HG03565 (cell line): ENCODE data around the gene ARF6.
"Not testable (repeated sequence)": the region's sequence is repeated elsewhere in the genome, so short reads cannot be mapped to it uniquely, and the experiment has no call there.

ENCODE experiments used
- ATAC-seq: cut with Tn5 transposase; IDR thresholded peaks from one replicate; pipeline ENCODE4 v1.9.1; 2021; ENCODE audit warnings: mild to moderate bottlenecking, moderate library complexity; ENCODE audit not compliant: unreplicated experiment

ARF6 gene

GRCh38 chr14:49902679-49903246 is 9.9 kb downstream of the ARF6 start:
- ATAC-seq: not testable (repeated sequence)

DNA sequence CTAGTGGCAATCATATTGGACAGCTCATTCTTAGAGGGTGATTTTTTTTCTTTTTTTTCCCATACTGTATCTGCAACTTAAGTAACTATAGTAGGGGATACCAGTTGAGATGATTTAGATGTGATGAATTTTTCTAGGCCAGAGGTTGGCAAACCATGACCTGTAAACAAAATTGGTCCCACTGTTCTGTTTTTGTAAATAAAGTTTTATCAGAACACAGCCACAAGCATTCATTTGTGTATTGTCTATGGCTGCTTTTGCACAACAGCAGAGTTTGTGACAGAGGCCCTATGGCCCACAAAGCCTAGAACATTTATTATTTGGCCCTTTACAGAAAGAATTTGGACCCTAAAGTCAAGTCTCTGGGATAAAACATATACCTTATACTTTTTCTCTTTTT is 11.4 kb downstream of the ARF6 start:
- ATAC-seq: no peak

DNA sequence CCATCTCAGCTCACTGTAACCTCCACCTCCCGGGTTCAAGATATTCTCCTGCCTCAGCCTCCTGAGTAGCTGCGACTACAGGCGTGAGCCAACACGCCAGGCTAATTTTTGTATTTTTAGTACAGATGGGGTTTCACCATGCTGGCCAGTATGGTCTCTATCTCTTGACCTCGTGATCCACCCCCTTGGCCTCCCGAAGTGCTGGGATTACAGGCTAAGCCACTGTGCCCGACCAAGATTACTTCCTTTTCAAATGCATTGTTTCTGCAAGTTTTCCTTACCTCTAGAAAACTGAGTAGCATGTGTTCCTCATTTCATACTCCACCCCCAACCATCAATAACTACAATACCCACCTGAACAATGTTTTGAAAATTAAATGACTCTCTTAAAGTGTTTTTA is 13.1 kb downstream of the ARF6 start:
- no peak for ATAC-seq

- ATAC-seq: no peak
Observed at GRCh38 chr14:49907186-49907585, 14.3 kb downstream of the ARF6 start.

GRCh38 chr14:49908433-49908782 is 15.5 kb downstream of the ARF6 start:
- no peak for ATAC-seq

GRCh38 chr14:49909016-49909415 is 16.1 kb downstream of the ARF6 start:
- ATAC-seq: no peak

DNA sequence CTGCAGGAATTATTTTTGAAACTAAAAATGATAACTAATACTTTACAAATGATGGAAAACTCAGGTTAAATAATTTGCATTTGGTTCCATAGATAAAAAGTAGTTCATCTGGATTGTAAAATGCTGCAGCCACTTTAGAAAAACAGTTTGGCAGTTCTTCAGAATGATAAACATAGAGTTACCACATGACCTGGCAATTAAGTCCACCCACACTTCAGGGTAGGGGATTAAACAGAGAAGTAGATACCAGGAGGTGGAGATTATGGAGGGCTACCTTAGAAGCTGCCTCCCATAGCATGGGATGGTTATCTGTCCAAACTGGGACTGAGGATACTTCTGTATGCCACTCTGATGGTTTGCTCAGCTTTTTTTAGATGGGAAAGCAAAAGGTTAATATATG is 22.2 kb downstream of the ARF6 start:
- ATAC-seq: no peak

DNA sequence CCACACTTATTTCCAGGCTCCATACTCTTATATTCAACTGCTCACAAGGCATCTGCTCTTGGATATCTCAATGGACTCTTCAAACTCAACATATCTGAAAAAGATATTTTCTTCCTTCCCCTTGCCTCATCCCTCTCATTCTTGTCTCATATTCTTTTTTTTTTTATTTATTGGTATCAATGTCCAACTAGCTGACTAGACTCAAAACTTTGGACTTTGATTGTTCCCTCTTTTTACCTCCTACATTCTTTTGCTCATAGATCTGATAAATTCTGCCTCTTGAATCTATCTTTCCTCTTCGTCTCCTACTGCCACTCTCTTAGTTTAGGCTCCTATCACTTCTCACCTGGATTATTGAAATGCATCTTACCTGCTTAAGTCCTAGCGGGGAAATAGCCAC is 25.8 kb downstream of the ARF6 start:
- no peak for ATAC-seq

DNA sequence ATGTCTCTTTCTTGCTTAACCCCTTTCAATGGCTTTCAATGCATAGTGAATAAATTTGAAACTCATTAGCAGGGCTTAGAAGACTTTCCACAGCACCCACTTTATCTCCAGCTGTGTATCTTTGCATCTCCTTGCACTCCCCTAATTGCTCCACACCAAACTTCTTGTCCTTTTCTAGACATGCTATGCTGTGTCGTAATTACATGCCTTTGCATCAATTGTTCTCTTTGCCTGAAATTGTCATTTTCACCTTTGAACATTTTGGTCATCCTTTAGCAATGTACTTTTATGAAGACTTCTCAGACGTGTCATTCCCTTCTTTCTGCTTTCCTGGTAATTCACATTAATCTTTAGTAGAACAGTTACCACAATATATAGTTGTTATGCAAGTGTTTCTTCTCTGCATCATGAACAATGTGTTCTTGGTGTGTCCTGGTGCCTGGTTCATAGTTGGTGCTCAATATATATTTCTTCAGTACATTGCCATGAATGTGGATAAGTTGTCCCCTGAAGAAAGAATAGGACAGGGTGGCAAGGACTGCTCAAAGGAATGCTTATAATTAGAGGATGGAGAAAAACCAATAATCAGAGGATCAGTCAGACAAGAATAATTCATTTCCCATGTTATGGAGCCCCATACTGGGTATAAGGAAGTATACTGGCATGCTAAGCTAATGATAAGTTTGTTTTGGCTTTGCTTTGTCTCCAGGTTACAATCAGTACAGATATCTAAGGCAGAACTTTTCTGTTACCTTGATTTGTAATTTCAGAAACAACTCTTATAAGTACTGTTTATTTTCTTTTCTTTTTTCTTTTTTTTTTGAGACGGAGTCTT is 27.2 kb downstream of the ARF6 start:
- ATAC-seq: no peak

- ATAC-seq: peak; percentile 49
Observed at GRCh38 chr14:49920935-49921334, 28.1 kb downstream of the ARF6 start.

- ATAC-seq: no peak
Observed at GRCh38 chr14:49921401-49921800, 28.5 kb downstream of the ARF6 start.

DNA sequence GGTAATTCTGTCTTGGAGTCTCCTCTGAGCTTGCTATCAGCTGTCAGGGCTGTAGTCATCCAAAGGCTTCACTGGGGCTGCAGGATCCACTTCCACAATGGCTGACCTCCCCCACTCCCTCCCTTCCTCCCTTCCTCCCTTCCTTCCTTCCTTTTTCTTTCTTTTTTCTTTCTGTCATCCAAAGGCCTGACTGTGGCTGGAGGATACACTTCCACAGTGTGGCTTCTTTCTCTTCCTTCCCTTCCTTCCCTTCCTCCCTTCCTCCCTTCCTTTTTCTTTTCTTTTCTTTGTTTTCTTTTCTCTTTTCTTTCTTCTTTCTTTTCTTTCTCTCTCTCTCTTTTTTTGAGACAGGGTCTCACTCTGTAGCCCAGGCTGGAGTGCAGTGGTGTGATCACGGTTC is 30.6 kb downstream of the ARF6 start:
- no peak for ATAC-seq

- ATAC-seq: no peak
Observed at GRCh38 chr14:49923881-49924280, 31.0 kb downstream of the ARF6 start.

DNA sequence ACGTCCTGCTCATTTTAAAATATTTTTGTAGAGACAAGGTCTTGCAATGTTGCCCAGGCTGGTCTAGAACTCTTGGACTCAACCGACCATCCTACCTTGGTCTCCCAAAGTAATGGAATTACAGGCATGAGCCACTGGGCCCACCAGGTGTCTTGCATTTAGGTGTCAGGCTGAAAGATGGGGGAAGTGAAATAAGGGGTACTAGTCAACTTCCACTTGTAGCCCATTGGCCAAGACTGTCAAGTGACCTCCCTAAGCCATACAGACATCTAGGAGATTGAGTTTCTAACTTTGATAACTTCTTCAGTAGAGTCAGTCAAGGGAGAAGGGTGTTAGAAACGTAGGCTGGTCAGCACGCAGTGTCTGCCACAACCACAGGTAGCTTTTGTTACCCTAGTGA is 32.0 kb downstream of the ARF6 start:
- ATAC-seq: no peak

DNA sequence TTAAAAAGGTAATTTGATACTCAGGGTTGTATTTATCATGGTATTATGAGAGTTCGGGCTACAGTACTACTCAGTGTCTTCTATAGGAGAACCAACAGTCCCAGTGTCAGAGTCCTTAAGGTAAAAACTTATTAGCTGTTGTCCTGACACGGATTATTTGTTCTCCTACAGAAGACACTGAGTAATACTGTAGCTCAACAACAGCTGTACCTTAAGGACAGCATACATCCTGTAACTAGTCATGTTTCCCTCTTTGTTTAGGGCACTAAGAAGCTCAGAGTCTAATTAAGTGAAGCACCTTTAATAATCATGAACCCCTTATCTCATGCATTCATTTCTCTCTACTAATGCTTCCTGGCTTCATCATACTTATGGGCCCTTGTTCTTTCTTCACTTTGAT is 33.9 kb downstream of the ARF6 start:
- no peak for ATAC-seq

DNA sequence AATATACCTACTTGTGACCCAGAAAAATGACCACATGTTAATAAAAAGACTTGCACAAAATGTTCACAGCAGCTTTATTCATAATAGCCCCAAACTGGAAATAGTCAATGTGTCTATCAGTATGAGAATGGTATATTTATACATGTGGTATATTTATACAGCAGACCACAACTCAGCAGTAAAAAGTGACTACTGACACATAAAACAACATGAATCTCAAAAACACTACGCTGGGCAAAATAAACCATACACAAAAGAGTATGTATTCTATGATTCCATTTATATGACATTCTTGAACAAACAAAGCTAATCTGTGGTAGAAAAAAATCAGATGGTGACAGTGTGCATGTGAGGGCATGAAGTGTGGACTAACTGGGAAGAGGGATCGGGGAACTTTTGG is 35.1 kb downstream of the ARF6 start:
- no peak for ATAC-seq

DNA sequence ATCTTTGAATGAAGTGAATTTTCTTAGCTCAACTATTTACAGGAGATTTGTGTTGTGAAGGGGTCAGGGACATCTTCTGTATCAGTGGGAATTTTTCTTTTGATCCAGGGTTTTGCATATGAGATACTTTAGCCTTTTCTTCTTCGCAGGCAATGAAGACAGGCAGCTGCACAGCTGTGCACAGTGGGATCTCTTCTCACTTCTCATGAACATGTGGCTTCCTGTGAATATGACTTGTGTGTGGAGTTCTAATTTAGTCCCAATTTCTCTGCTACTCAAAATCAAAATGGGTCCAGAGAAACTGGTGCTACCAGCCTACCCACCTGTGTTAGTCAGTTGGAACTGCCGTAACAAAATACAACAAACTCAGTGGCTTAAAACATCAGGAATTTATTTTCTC is 37.8 kb downstream of the ARF6 start:
- ATAC-seq: no peak

DNA sequence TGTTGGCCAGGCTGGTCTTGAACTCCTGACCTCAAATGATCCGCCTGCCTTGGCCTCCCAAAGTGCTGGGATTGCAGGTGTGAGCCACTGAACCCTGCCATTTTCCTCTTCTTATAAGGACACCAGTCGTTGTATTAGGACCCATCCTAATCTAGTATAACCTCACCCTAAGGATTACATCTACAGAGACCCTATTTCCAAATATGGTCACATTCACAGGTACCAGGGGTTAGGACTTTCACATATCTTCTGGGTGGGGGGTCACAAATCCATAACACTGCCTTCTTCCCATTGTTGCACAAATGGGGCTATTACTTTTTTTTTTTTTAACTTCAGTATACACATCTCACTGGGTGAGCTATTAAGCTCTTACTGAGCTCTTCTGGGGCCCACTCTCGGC is 38.6 kb downstream of the ARF6 start:
- no peak for ATAC-seq

DNA sequence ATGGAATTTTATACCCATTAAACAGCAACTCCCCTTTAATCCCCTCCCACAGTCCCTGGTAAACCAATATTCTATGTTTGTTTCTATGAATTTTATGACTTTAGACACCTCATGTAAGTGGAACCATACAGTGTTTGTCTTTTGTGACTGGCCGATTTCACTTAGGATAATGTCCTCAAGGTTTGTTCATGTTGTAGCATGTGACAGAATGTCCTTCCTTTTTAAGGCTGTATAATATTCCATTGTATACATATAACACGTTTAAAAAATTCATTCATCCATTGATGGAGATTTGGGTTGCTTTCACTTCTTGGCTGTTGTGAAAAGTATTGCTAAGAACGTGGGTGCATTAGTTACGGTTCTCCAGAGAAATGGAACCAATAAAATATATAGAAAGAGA is 40.2 kb downstream of the ARF6 start:
- ATAC-seq: no peak

- ATAC-seq: no peak
Observed at GRCh38 chr14:49933704-49934103, 40.8 kb downstream of the ARF6 start.

- ATAC-seq: no peak
Observed at GRCh38 chr14:49934646-49935045, 41.8 kb downstream of the ARF6 start.

DNA sequence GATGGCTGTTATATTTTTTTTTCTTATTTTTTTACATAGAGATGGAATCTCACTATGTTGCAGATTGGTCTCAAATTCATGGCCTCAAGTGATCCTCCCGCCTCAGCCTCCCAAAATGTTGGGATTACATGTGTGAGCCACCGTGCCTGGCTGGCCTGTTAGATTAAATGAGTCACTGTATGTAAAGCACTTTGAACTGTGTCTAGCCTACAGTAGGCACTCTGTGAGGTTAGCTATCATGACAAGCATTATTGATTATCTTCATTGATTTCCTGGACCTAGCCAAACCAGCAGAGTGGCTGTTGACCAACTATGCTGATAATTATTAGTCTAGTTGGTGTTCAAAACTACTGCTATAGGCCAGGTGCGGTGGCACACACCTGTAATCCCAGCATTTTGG is 42.6 kb downstream of the ARF6 start:
- no peak for ATAC-seq

GRCh38 chr14:49936246-49936645 is 43.4 kb downstream of the ARF6 start:
- not testable (repeated sequence) for ATAC-seq
